GM13977 (cell line): Measurements from ENCODE around the gene OCA2.
"Not testable (repeated sequence)": the region's sequence is repeated elsewhere in the genome, so short reads cannot be mapped to it uniquely, and the experiment has no call there.

Experiments
- DNase-seq: peaks from one replicate; pipeline ENCODE4 v3.0.0; 2012; ENCODE audit warnings: low spot score
- in situ Hi-C: fragments of 300-500 bp; cut with MboI; formaldehyde crosslinking; loops from one replicate; pipeline ENCODE4 v1.12.0; 2022; ENCODE audit warnings: low sequenced_read_pairs, low pct_unique_long_range_greater_than_20kb, mixed read lengths, inconsistent platforms; ENCODE audit not compliant: unreplicated experiment
- TF ChIP-seq, protein P1 (sequence below): IDR thresholded peaks from 2 replicates; pipeline ENCODE4 v1.5.1; 2012; ENCODE audit warnings: mild to moderate bottlenecking, control low read depth; ENCODE audit not compliant: insufficient read depth; ENCODE audit errors: extremely low read depth, missing control alignments

OCA2 gene

DNA sequence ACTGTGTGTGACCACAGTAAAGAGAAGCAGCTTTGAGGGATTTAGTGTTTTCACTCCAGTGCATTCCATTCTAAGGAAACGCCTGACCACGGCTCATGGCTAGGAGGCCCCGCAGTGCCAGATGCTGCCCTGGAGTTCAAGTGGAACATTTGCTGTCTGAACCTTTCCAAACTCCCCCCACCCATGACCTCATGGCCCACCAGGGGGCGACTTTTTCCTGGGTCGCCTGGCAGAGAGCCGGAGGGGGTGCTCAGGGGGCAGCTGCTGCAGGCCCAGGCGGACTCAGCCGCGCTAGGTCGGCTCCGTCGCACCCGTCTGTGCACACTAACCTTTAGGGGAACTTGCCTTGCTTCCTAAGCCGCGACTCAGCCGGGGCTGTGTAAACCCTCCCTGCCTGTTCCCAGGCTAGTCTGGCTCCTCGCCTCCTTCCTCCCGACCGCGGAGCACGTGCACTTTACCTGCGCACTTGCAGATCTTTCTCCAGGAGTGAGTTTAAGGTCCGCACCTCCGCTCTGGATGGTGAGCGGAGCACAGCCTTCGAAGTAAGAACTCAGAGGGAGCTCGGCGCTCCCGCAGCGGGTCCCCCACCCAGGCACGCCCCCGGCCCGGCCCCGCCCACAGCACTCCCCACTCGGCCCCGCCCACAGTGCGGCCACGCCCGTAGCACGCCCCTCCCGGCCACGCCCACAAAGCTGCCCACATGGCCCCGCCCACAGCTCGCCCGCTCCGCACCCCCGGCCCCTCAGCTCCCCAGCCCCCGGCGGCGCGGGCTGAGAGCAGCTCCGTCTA, at the start of gene OCA2:
Gene OCA2 (minus strand): TSS at position 550 of the 789 bp plus-strand sequence. CDS start 17,441 bp downstream, outside the sequence.
- in situ Hi-C loops, result no loop called here
- TF ChIP-seq, protein P1, sequence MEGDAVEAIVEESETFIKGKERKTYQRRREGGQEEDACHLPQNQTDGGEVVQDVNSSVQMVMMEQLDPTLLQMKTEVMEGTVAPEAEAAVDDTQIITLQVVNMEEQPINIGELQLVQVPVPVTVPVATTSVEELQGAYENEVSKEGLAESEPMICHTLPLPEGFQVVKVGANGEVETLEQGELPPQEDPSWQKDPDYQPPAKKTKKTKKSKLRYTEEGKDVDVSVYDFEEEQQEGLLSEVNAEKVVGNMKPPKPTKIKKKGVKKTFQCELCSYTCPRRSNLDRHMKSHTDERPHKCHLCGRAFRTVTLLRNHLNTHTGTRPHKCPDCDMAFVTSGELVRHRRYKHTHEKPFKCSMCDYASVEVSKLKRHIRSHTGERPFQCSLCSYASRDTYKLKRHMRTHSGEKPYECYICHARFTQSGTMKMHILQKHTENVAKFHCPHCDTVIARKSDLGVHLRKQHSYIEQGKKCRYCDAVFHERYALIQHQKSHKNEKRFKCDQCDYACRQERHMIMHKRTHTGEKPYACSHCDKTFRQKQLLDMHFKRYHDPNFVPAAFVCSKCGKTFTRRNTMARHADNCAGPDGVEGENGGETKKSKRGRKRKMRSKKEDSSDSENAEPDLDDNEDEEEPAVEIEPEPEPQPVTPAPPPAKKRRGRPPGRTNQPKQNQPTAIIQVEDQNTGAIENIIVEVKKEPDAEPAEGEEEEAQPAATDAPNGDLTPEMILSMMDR, result peak; percentile 15
- no peak for DNase-seq

DNA sequence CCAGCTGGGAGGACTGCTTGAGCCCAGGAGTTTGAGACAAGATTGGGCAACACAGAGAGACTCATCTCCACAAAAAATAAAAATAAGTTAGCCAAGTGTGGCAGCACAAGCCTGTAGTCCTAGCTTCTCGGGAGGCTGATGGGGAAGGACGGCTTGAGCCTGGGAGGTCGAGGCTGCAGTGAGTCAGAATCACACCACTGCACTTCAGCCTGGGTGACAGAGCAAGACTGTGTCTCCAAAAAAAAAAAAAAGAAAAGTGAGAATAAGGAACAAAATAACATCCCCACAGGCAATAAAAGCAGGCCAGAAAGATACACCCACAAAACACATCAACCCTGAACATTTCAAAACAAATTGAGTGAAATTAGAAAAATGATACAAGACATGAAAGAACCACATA, 48.7 kb upstream of the OCA2 start:
- no peak for DNase-seq
- TF ChIP-seq, protein P1, result no peak
- in situ Hi-C loops, result no loop called here

DNA sequence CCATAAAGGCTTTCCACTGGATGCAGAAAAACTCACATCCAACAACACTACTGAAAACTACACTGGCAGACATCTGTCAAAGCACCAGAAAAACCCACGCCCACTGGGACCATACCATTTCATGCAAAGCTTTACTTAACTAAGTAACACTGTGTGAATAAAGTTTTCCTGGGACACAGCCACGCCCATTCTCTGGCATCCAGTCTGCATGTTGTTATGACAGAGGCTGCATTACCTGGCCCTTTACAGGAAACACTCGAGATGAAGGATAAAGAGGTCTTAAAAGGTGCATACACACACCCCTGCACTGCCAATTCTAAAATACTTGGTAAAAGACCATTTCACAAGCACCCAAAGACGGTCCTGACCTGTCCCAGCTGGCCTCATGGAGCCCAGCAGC, 46.3 kb upstream of the OCA2 start:
- in situ Hi-C loops, DNase-seq: not testable (repeated sequence)

DNA sequence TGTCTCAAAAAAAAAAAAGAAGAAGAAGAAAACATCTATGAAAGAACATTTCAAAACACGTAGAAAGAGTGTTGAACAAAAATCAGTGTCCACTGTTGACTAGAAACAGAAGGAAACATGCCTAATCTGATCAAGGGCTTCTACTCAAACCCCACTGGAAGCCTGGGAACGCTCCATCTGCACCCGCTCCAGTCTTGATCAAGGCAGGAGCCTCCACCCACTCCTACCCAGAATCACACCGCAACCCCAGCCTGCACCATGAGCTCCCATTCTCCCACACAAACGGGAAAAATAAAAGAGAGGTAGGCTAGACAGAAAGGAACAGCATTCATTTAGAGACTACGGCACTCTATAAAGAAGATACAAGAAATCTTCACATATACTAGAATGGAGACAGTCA, 40.9 kb upstream of the OCA2 start:
- in situ Hi-C loops, result no loop called here
- TF ChIP-seq, protein P1, result no peak
- DNase-seq, result no peak

DNA sequence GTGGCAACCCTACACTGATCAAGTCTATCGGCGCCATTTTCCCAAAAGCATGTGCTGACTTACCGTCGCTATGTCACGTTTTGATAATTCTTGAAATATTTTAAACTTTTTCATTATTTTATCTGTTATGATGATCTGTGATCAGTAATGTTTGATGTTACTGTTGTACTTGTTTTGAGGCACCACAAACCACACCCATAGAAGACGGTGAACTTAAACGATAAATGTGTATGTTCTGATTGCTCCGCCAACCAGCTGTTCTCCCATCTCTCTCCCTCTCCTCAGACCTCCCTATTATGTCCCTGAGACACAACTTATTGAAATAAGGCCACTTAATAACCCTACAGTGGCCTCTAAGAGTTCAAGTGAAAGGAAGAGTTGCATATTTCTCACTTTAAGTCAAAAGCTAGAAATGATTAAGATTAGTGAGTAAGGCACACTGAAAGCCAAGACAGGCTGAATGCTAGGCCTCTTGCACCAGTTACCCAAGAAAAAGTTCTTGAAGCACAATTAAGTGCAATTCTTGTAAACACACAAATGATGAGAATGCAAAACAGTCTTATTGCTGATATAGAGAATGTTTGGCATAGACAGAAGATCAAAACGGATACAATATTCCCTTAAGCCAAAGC, 38.4 kb upstream of the OCA2 start:
- in situ Hi-C loops, DNase-seq: not testable (repeated sequence)

DNA sequence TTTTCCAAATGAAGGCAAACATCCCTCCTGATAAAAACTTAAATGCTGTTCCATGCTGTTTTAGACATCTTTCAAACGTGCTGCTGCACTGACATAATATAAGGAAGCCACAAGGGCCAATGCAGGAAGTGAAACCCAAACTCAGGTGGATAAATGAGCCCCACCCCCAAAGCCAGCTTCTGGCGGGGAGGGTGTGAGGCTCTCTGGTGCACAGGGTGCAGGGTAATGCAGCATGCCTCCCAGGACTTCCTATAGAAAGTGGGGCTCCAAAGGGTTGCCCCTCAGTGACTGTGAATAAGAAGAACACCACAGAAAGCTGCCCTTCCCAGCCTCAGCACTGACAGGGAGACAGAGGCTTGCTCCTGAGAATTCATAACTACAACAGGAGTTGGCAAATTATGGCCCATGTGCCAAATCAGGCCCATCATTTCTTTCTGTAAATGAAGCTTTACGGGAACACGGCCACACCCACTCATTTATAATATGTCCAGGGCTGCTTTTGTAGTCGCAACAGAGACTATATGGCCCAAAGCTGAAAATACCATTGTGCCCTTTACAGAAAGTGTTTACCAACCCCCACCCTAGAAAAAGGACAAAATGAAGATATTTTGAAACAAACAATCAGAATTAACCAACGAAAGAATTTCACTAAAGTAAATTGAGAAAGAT, 37.3 kb upstream of the OCA2 start:
- in situ Hi-C loops, result not testable (repeated sequence)

DNA sequence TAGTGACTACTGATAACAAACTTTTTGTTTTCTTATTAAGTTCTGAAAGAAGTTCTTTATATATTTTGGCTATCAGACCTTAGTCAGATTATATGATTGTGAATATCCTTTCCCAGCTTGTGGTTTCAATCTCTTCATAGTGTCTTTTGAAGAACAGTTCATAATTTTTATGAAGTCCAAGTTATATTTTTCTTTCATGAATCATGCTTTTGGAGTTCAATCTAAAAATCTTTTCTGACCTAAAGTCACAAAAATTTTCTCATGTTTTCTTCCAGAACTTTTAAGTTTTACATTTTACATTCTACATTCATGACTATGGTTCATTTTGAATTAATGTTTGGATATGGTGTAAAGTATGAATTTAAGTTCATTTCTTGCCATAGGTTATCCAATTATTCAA, 34.2 kb upstream of the OCA2 start:
- no peak for DNase-seq
- in situ Hi-C loops, result no loop called here
- TF ChIP-seq, protein P1, result no peak

More for the DNA sequence above, 37.3 kb upstream of the OCA2 start:
- not testable (repeated sequence) for DNase-seq
